Measurements from ENCODE around the gene GRM7.

GRM7 gene

GRCh38 chr3:6878731-6879130 lies 17.8 kb downstream of the GRM7 start:
- H3K9me3 ChIP-seq (ENCODE audit: insufficient read depth, low read depth, low read length): no peaks in the 10 kb centered on the region
- H2BK5ac ChIP-seq (ENCODE audit: low read depth, low read length, poor library complexity): no peak overlapping the region
- no peak overlapping the region for H2AK5ac ChIP-seq (ENCODE audit: low read length)
- H3K27me3 ChIP-seq (ENCODE audit: insufficient read depth, low read length): no peaks in the 10 kb centered on the region
- H3K79me1 ChIP-seq (ENCODE audit: low read length): no peaks in the 10 kb centered on the region
- H3K23ac ChIP-seq (ENCODE audit: low read length): no peak overlapping the region
- H2BK12ac ChIP-seq (ENCODE audit: low read length): no peak overlapping the region
- no peak overlapping the region for H3K9ac ChIP-seq (ENCODE audit: low read length)
- no peak overlapping the region for H3K18ac ChIP-seq (ENCODE audit: low read length)
- H4K8ac ChIP-seq (ENCODE audit: low read depth, low read length): no peak overlapping the region
- H3K14ac ChIP-seq (ENCODE audit: low read length): no peak overlapping the region
- no peak overlapping the region for H4K91ac ChIP-seq (ENCODE audit: low read depth, low read length)
- no peak overlapping the region for H2BK120ac ChIP-seq (ENCODE audit: insufficient read depth, low read length, poor library complexity)
- H3K4me3 ChIP-seq (ENCODE audit: low read depth, low read length): no peak overlapping the region
- H3K36me3 ChIP-seq (ENCODE audit: control insufficient read depth in 1 of 2, insufficient read depth in 2 of 2, low read length in 2 of 2): no peaks in the 10 kb centered on the region
- no peak overlapping the region for H3K4ac ChIP-seq (ENCODE audit: low read depth, low read length)
- no peak for DNase-seq
- H2AFZ ChIP-seq (ENCODE audit: insufficient read depth, low read length, poor library complexity): no peak overlapping the region
- no peak overlapping the region for H3K4me2 ChIP-seq (ENCODE audit: low read length)
- H3K27ac ChIP-seq (ENCODE audit: low read depth, low read length): no peak overlapping the region
- H4K12ac ChIP-seq (ENCODE audit: low read depth, low read length): no peak overlapping the region
- no peaks in the 10 kb centered on the region for H3K79me2 ChIP-seq (ENCODE audit: control insufficient read depth, insufficient read depth, low read length, poor library complexity)
- H3K4me1 ChIP-seq (ENCODE audit: control insufficient read depth in 1 of 2, insufficient read depth in 2 of 2, low read length in 2 of 2): no peaks in the 10 kb centered on the region

- H3K18ac ChIP-seq (ENCODE audit: low read length): no peak overlapping the region
- H3K9ac ChIP-seq (ENCODE audit: low read length): no peak overlapping the region
- no peak overlapping the region for H4K12ac ChIP-seq (ENCODE audit: low read depth, low read length)
- WGBS (ENCODE audit: extremely low coverage, insufficient coverage, insufficient read length): no CpG with 5 or more reads among the region's 3 CpGs
- no peak overlapping the region for H3K23ac ChIP-seq (ENCODE audit: low read length)
- H3K4me2 ChIP-seq (ENCODE audit: low read length): no peak overlapping the region
- no peak overlapping the region for H3K27ac ChIP-seq (ENCODE audit: low read depth, low read length)
- no peak for DNase-seq
- no peaks in the 10 kb centered on the region for H3K79me2 ChIP-seq (ENCODE audit: control insufficient read depth, insufficient read depth, low read length, poor library complexity)
- no peak overlapping the region for H3K14ac ChIP-seq (ENCODE audit: low read length)
- no peak overlapping the region for H4K8ac ChIP-seq (ENCODE audit: low read depth, low read length)
- no peaks in the 10 kb centered on the region for H3K27me3 ChIP-seq (ENCODE audit: insufficient read depth, low read length)
- no peak overlapping the region for H2AK5ac ChIP-seq (ENCODE audit: low read length)
- no peak overlapping the region for H2BK120ac ChIP-seq (ENCODE audit: insufficient read depth, low read length, poor library complexity)
- no peak overlapping the region for H2AFZ ChIP-seq (ENCODE audit: insufficient read depth, low read length, poor library complexity)
- H2BK5ac ChIP-seq (ENCODE audit: low read depth, low read length, poor library complexity): no peak overlapping the region
- no peak overlapping the region for H3K4me3 ChIP-seq (ENCODE audit: low read depth, low read length)
- no peaks in the 10 kb centered on the region for H3K4me1 ChIP-seq (ENCODE audit: control insufficient read depth in 1 of 2, insufficient read depth in 2 of 2, low read length in 2 of 2)
- no peak overlapping the region for H4K91ac ChIP-seq (ENCODE audit: low read depth, low read length)
- no peaks in the 10 kb centered on the region for H3K36me3 ChIP-seq (ENCODE audit: control insufficient read depth in 1 of 2, insufficient read depth in 2 of 2, low read length in 2 of 2)
- H3K9me3 ChIP-seq (ENCODE audit: insufficient read depth, low read depth, low read length): no peaks in the 10 kb centered on the region
- no peak overlapping the region for H2BK12ac ChIP-seq (ENCODE audit: low read length)
- H3K79me1 ChIP-seq (ENCODE audit: low read length): no peaks in the 10 kb centered on the region
- no peak overlapping the region for H3K4ac ChIP-seq (ENCODE audit: low read depth, low read length)
Measured at GRCh38 chr3:6912240-6912639, 51.3 kb downstream of the GRM7 start.

GRCh38 chr3:6915898-6916297 lies 55.0 kb downstream of the GRM7 start:
- H3K79me2 ChIP-seq (ENCODE audit: control insufficient read depth, insufficient read depth, low read length, poor library complexity): no peaks in the 10 kb centered on the region
- DNase-seq: no peak
- H3K4me1 ChIP-seq (ENCODE audit: control insufficient read depth in 1 of 2, insufficient read depth in 2 of 2, low read length in 2 of 2): no peaks in the 10 kb centered on the region
- no peak overlapping the region for H2AK5ac ChIP-seq (ENCODE audit: low read length)
- H2BK5ac ChIP-seq (ENCODE audit: low read depth, low read length, poor library complexity): no peak overlapping the region
- no CpG with 5 or more reads among the region's 1 CpG for WGBS (ENCODE audit: extremely low coverage, insufficient coverage, insufficient read length)
- H3K4me3 ChIP-seq (ENCODE audit: low read depth, low read length): no peak overlapping the region
- no peak overlapping the region for H4K91ac ChIP-seq (ENCODE audit: low read depth, low read length)
- H3K9ac ChIP-seq (ENCODE audit: low read length): no peak overlapping the region
- H4K8ac ChIP-seq (ENCODE audit: low read depth, low read length): no peak overlapping the region
- H3K27me3 ChIP-seq (ENCODE audit: insufficient read depth, low read length): no peaks in the 10 kb centered on the region
- H2BK12ac ChIP-seq (ENCODE audit: low read length): no peak overlapping the region
- no peak overlapping the region for H2BK120ac ChIP-seq (ENCODE audit: insufficient read depth, low read length, poor library complexity)
- H3K36me3 ChIP-seq (ENCODE audit: control insufficient read depth in 1 of 2, insufficient read depth in 2 of 2, low read length in 2 of 2): no peaks in the 10 kb centered on the region
- no peak overlapping the region for H4K12ac ChIP-seq (ENCODE audit: low read depth, low read length)
- H3K14ac ChIP-seq (ENCODE audit: low read length): no peak overlapping the region
- H3K79me1 ChIP-seq (ENCODE audit: low read length): no peaks in the 10 kb centered on the region
- no peak overlapping the region for H3K4ac ChIP-seq (ENCODE audit: low read depth, low read length)
- H3K9me3 ChIP-seq (ENCODE audit: insufficient read depth, low read depth, low read length): no peaks in the 10 kb centered on the region
- no peak overlapping the region for H2AFZ ChIP-seq (ENCODE audit: insufficient read depth, low read length, poor library complexity)
- H3K27ac ChIP-seq (ENCODE audit: low read depth, low read length): no peak overlapping the region
- H3K4me2 ChIP-seq (ENCODE audit: low read length): no peak overlapping the region
- H3K18ac ChIP-seq (ENCODE audit: low read length): no peak overlapping the region
- H3K23ac ChIP-seq (ENCODE audit: low read length): no peak overlapping the region

DNA sequence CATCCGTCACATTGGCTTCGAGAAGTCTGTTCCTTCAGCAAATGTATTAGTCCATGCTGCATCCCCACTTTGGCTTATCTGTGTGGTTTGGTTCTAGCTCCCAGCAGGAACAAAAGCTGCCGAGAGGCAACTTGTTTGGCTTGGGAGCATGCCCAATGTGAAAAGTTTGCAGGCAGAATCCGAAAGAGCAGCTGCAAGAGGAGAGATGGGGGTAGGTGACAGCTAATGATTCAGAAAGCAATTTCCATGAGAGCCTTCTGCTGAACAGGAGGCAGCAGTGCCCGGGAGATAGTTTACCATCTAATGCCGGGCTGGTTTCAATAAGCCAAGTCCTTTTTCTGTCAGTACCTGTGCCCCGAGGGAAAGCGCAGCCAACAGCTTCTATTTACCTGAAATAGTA lies 60.2 kb downstream of the GRM7 start:
- H2AK5ac ChIP-seq (ENCODE audit: low read length): no peak overlapping the region
- DNase-seq: no peak
- no peak overlapping the region for H3K4ac ChIP-seq (ENCODE audit: low read depth, low read length)

More for the DNA sequence above, 60.2 kb downstream of the GRM7 start:
- Histone ChIP-seq H3K36me3 (ENCODE audit: control insufficient read depth in 1 of 2, insufficient read depth in 2 of 2, low read length in 2 of 2) (no peaks in the 10 kb centered on the region), H4K8ac (ENCODE audit: low read depth, low read length) (no peak overlapping the region), H3K79me2 (ENCODE audit: control insufficient read depth, insufficient read depth, low read length, poor library complexity) (no peaks in the 10 kb centered on the region), H2AFZ (ENCODE audit: insufficient read depth, low read length, poor library complexity) (no peak overlapping the region), H2BK12ac (ENCODE audit: low read length) (no peak overlapping the region), H3K27ac (ENCODE audit: low read depth, low read length) (no peak overlapping the region), H3K4me3 (ENCODE audit: low read depth, low read length) (no peak overlapping the region), H3K23ac (ENCODE audit: low read length) (no peak overlapping the region), H3K18ac (ENCODE audit: low read length) (no peak overlapping the region), H3K9ac (ENCODE audit: low read length) (no peak overlapping the region), H3K27me3 (ENCODE audit: insufficient read depth, low read length) (no peaks in the 10 kb centered on the region), H3K4me1 (ENCODE audit: control insufficient read depth in 1 of 2, insufficient read depth in 2 of 2, low read length in 2 of 2) (no peaks in the 10 kb centered on the region), H3K9me3 (ENCODE audit: insufficient read depth, low read depth, low read length) (no peaks in the 10 kb centered on the region), H2BK120ac (ENCODE audit: insufficient read depth, low read length, poor library complexity) (no peak overlapping the region), H3K14ac (ENCODE audit: low read length) (no peak overlapping the region), H3K79me1 (ENCODE audit: low read length) (no peaks in the 10 kb centered on the region), H4K12ac (ENCODE audit: low read depth, low read length) (no peak overlapping the region), H2BK5ac (ENCODE audit: low read depth, low read length, poor library complexity) (no peak overlapping the region), H4K91ac (ENCODE audit: low read depth, low read length) (no peak overlapping the region), H3K4me2 (ENCODE audit: low read length) (no peak overlapping the region)
- no CpG with 5 or more reads among the region's 8 CpGs for WGBS (ENCODE audit: extremely low coverage, insufficient coverage, insufficient read length)
